H1 (cell line): ENCODE data around the gene ZNF74. TPM values are rescaled to one million over a fixed set of nuclear protein-coding genes. Genes with fewer than 3 reads are reported as not detected.
A peak's percentile ranks its signal among the peaks of the same experiment; 100 is the strongest.

Experiments used
- CTCF ChIA-PET: fragments of 300-600 bp; sonication (Branson Sonifier 250); formaldehyde crosslinking; loops from one replicate; lab custom pipeline; 2021; ENCODE audit not compliant: partially characterized antibody; lab: Charles Lee
- POLR2A ChIA-PET: fragments of 300-600 bp; sonication (Branson Sonifier 250); formaldehyde crosslinking; loops from one replicate; lab custom pipeline; 2021; ENCODE audit warnings: inconsistent platforms; ENCODE audit not compliant: partially characterized antibody; lab: Charles Lee
- DNase-seq, 2 experiments: peaks; one replicate each; pipeline versions ENCODE4 v3.0.0 to v3.0.0-alpha.2; 2010 to 2022; ENCODE audit warnings: low spot score in 2 of 2, low read depth in 1 of 2, mixed read lengths in 1 of 2
- FAIRE-seq: peaks from 2 replicates; lab custom pipeline; 2011; peaks lifted over from hg19 to GRCh38; lab: Jason Lieb, UNC
- H2AFZ ChIP-seq: 2 replicates; pipeline ENCODE4 v1.8.1; 2012; ENCODE audit warnings: low read length, inconsistent platforms
- H2AK5ac ChIP-seq: 2 replicates; pipeline ENCODE4 v1.6.1; 2013; ENCODE audit warnings: low read depth, low read length
- H2BK120ac ChIP-seq: replicated peaks from 2 replicates; pipeline ENCODE3; 2013; ENCODE audit warnings: low read depth, low read length, inconsistent platforms
- H2BK12ac ChIP-seq: 2 replicates; pipeline ENCODE4 v1.6.1; 2013; ENCODE audit warnings: low read depth, low read length
- H2BK15ac ChIP-seq: 2 replicates; pipeline ENCODE4 v1.6.1; 2013; ENCODE audit warnings: low read length
- H2BK20ac ChIP-seq: 2 replicates; pipeline ENCODE4 v1.6.1; 2013; ENCODE audit warnings: low read length
- H2BK5ac ChIP-seq: 2 replicates; pipeline ENCODE4 v1.6.1; 2013; ENCODE audit warnings: low read depth, low read length
- H3K14ac ChIP-seq: 2 replicates; pipeline ENCODE4 v1.6.1; 2013; ENCODE audit warnings: inconsistent platforms; ENCODE audit not compliant: insufficient read length
- H3K18ac ChIP-seq: 2 replicates; pipeline ENCODE4 v1.6.1; 2013; ENCODE audit warnings: low read length; ENCODE audit errors: extremely low read depth
- H3K23ac ChIP-seq: 2 replicates; pipeline ENCODE4 v1.6.1; 2013; ENCODE audit warnings: inconsistent platforms; ENCODE audit not compliant: insufficient read length
- H3K23me2 ChIP-seq: 2 replicates; pipeline ENCODE4 v1.6.1; 2013; ENCODE audit warnings: low read depth, low read length
- H3K27ac ChIP-seq: 2 replicates; pipeline ENCODE4 v1.6.1; 2011; ENCODE audit warnings: low read depth, low read length, inconsistent platforms
- H3K27me3 ChIP-seq, 4 experiments: replicated peaks in 1 of 4; 1 replicate in 1 of 4; 2 replicates in 3 of 4; pipeline versions ENCODE4 v1.6.1 to v1.8.1; 2011 to 2013; ENCODE audit warnings: low read length in 3 of 4, mild to moderate bottlenecking in 3 of 4, inconsistent platforms in 2 of 4, mixed read lengths in 2 of 4, moderate library complexity in 1 of 4; ENCODE audit not compliant: control insufficient read depth in 3 of 4, insufficient read depth in 3 of 4; ENCODE audit errors: extremely low read depth in 1 of 4
- H3K36me3 ChIP-seq, 4 experiments: 2 replicates each; pipeline versions ENCODE4 v1.6.1 to v1.8.1; 2011 to 2013; ENCODE audit warnings: mild to moderate bottlenecking in 4 of 4, low read length in 3 of 4, moderate library complexity in 2 of 4, control low read depth in 1 of 4, inconsistent platforms in 1 of 4; ENCODE audit not compliant: insufficient read depth in 4 of 4, control insufficient read depth in 2 of 4
- H3K4ac ChIP-seq: replicated peaks from 2 replicates; pipeline ENCODE3; 2013; ENCODE audit warnings: low read length, low read depth, mixed read lengths, inconsistent platforms; ENCODE audit not compliant: insufficient read length
- H3K4me1 ChIP-seq, 4 experiments: replicated peaks in 1 of 4; 1 replicate in 1 of 4; 2 replicates in 3 of 4; pipeline versions ENCODE4 v1.6.1 to v1.8.1; 2011 to 2013; ENCODE audit warnings: low read length in 3 of 4, inconsistent platforms in 2 of 4, mixed read lengths in 1 of 4; ENCODE audit not compliant: insufficient read depth in 4 of 4, control insufficient read depth in 3 of 4
- H3K4me2 ChIP-seq, 2 experiments: 2 replicates each; pipeline versions ENCODE4 v1.6.1 to v1.8.1; 2011 to 2013; ENCODE audit warnings: low read depth in 2 of 2, low read length in 2 of 2, control low read depth in 1 of 2, inconsistent platforms in 1 of 2, mild to moderate bottlenecking in 1 of 2; ENCODE audit not compliant: insufficient read depth in 1 of 2
- H3K4me3 ChIP-seq, 4 experiments: fragments of 200-600, 300-600 bp in 1 of 4; sonication (generic), shearing (Covaris generic), sonication (Bioruptor Twin) in 1 of 4; 2 replicates each; pipeline versions ENCODE4 v1.5.1 to v1.8.1; 2011 to 2016; ENCODE audit warnings: low read length in 4 of 4, low read depth in 3 of 4, control low read depth in 2 of 4, inconsistent platforms in 2 of 4, mild to moderate bottlenecking in 2 of 4, mixed read lengths in 1 of 4, moderate library complexity in 1 of 4; ENCODE audit not compliant: insufficient read depth in 2 of 4; ENCODE audit errors: extremely low read depth in 1 of 4
- H3K56ac ChIP-seq: replicated peaks from 2 replicates; pipeline ENCODE3; 2013; ENCODE audit warnings: low read depth, mild to moderate bottlenecking, mixed read lengths, low read length, inconsistent platforms; ENCODE audit not compliant: insufficient read length
- H3K79me1 ChIP-seq: 2 replicates; pipeline ENCODE4 v1.6.1; 2013; ENCODE audit warnings: low read depth, low read length, control low read depth
- H3K79me2 ChIP-seq, 2 experiments: 2 replicates each; pipeline versions ENCODE4 v1.6.1 to v1.8.1; 2012 to 2013; ENCODE audit warnings: low read length in 2 of 2, mild to moderate bottlenecking in 2 of 2, inconsistent platforms in 1 of 2; ENCODE audit not compliant: insufficient read depth in 2 of 2, control insufficient read depth in 1 of 2
- H3K9ac ChIP-seq, 4 experiments: replicated peaks in 1 of 4; 1 replicate in 1 of 4; 2 replicates in 3 of 4; pipeline versions ENCODE4 v1.6.1 to v1.8.1; 2011 to 2013; ENCODE audit warnings: low read depth in 3 of 4, low read length in 3 of 4, control low read depth in 2 of 4, mild to moderate bottlenecking in 2 of 4, moderate library complexity in 2 of 4, inconsistent platforms in 1 of 4; ENCODE audit errors: extremely low read depth in 1 of 4
- H3K9me3 ChIP-seq, 2 experiments: 2 replicates each; pipeline versions ENCODE4 v1.6.1 to v1.8.1; 2012 to 2013; ENCODE audit warnings: mild to moderate bottlenecking in 2 of 2, moderate library complexity in 2 of 2, control low read depth in 1 of 2, inconsistent platforms in 1 of 2, low read depth in 1 of 2, low read length in 1 of 2, mixed read lengths in 1 of 2; ENCODE audit not compliant: insufficient read depth in 2 of 2
- H4K20me1 ChIP-seq, 2 experiments: replicated peaks in 1 of 2; 2 replicates each; pipeline versions ENCODE3 to v1.8.1; 2011 to 2013; ENCODE audit warnings: inconsistent platforms in 2 of 2, low read length in 2 of 2, mild to moderate bottlenecking in 1 of 2; ENCODE audit not compliant: insufficient read depth in 2 of 2, control insufficient read depth in 1 of 2
- H4K5ac ChIP-seq: 2 replicates; pipeline ENCODE4 v1.6.1; 2013; ENCODE audit warnings: low read length, low read depth, mixed read lengths, inconsistent platforms; ENCODE audit not compliant: insufficient read length
- H4K8ac ChIP-seq: 2 replicates; pipeline ENCODE4 v1.8.0; 2013; ENCODE audit warnings: mild to moderate bottlenecking, moderate library complexity, low read length, inconsistent platforms; ENCODE audit not compliant: insufficient read depth; ENCODE audit errors: extremely low read depth
- H4K91ac ChIP-seq: replicated peaks from 2 replicates; pipeline ENCODE3; 2013; ENCODE audit warnings: low read length, mixed read lengths, inconsistent platforms; ENCODE audit not compliant: insufficient read length
- ATF3 ChIP-seq: IDR thresholded peaks from 2 replicates; pipeline ENCODE4 v1.6.1; 2011; ENCODE audit warnings: low read depth, mild to moderate bottlenecking, low read length; ENCODE audit not compliant: insufficient read depth
- CHD1 ChIP-seq: IDR thresholded peaks from 2 replicates; pipeline ENCODE4 v1.6.1; 2012; ENCODE audit warnings: low read depth, low read length, improper control_type of control experiment
- CREB1 ChIP-seq: IDR thresholded peaks from 2 replicates; pipeline ENCODE4 v1.6.1; 2012; ENCODE audit warnings: inconsistent platforms
- GTF2F1 ChIP-seq: IDR thresholded peaks from 2 replicates; pipeline ENCODE4 v1.6.1; 2012; ENCODE audit warnings: low read depth, low read length, improper control_type of control experiment, borderline replicate concordance
- KDM1A ChIP-seq: fragments of 200-600, 300-600 bp; sonication (generic); IDR thresholded peaks from 2 replicates; pipeline ENCODE4 v1.7.1; 2016; ENCODE audit warnings: mild to moderate bottlenecking, low read length, borderline replicate concordance
- KDM5A ChIP-seq: fragments of 200-600 bp; IDR thresholded peaks from 2 replicates; pipeline ENCODE4 v1.7.1; 2012; ENCODE audit warnings: mild to moderate bottlenecking, low read length, inconsistent platforms, mixed read lengths
- PHF8 ChIP-seq: fragments of 200-600 bp; sonication (generic); conservative IDR thresholded peaks from 2 replicates; pipeline ENCODE4 v1.7.1; 2012; ENCODE audit warnings: low read depth, mild to moderate bottlenecking, inconsistent platforms, low read length, moderate library complexity
- RXRA ChIP-seq: IDR thresholded peaks from 2 replicates; pipeline ENCODE4 v1.6.1; 2011; ENCODE audit warnings: low read depth, mild to moderate bottlenecking, low read length, moderate library complexity; ENCODE audit not compliant: insufficient read depth
- SIRT6 ChIP-seq: IDR thresholded peaks from one replicate; pipeline ENCODE4 v1.7.1; 2012; ENCODE audit warnings: low read length, inconsistent platforms
- TBP ChIP-seq: IDR thresholded peaks from 2 replicates; pipeline ENCODE4 v1.6.1; 2011; ENCODE audit warnings: low read depth, low read length, improper control_type of control experiment
- TCF12 ChIP-seq: IDR thresholded peaks from 2 replicates; pipeline ENCODE4 v1.6.1; 2011; ENCODE audit warnings: low read depth, mild to moderate bottlenecking, low read length
- whole genome bisulfite sequencing, 2 experiments: shearing (Covaris generic) in 1 of 2; methylation state at CpG; one replicate each; pipeline versions ENCODE4 v1.1.6 to v1.1.7; 2013 to 2015; ENCODE audit warnings: low lambda C conversion rate in 2 of 2, mixed read lengths in 2 of 2, inconsistent platforms in 1 of 2, low coverage in 1 of 2, missing lambda C conversion rate in 1 of 2; ENCODE audit not compliant: insufficient replicate concordance in 2 of 2, insufficient coverage in 1 of 2, insufficient read length in 1 of 2; ENCODE audit errors: extremely low coverage in 1 of 2, missing lambda C conversion rate in 1 of 2; 5-methylcytosine and 5-hydroxymethylcytosine counted together
- polyA plus RNA-seq, 7 experiments: library from polyadenylated mRNA; depleted of rRNA in 3 of 7; stranded (reverse) in 5 of 7; unstranded in 2 of 7; fragments of >200 nt in 5 of 7; fragments of 200-250 nt in 2 of 7; gene quantifications; 1 replicate in 5 of 7; 2 replicates in 1 of 7; 4 replicates in 1 of 7; pipeline versions ENCODE4 v1.2.1 to v1.2.3, GENCODE V29; 2011 to 2013; ENCODE audit warnings: missing spikeins in 2 of 7, mixed read lengths in 2 of 7
- total RNA-seq: library from RNA; stranded (reverse); fragmentation: NEBNext Ultra II Directional; extraction: Animal tissue kit (Norgen Biotek cat#: 25700); gene quantifications from 2 replicates; pipeline ENCODE4 v1.2.1, GENCODE V29; 2021

The ZNF74 gene
- total and polyA plus RNA-seq, 2 of the 8 experiments (the other 6 are each of a cell fraction or from before 2014, with no cell fraction given) = 29.7 to 45.7 TPM

GRCh38 chr22:20380486-20380885 is 13.5 kb upstream of the ZNF74 start:
- H3K14ac ChIP-seq = no peak overlapping the region
- no peak overlapping the region for H3K4me2 ChIP-seq
- no peaks in the 10 kb centered on the region for H3K79me1 ChIP-seq
- POLR2A ChIA-PET = no interaction called here
- H2BK120ac ChIP-seq = no peak overlapping the region
- no peaks in the 10 kb centered on the region for H3K9me3 ChIP-seq
- H3K4me1 ChIP-seq = peaks cover 0 to 4% (median 0%) of the 10 kb centered on the region in 4 experiments; a peak in 2 of 7 replicates
- DNase-seq (no peak), FAIRE-seq (peak; percentile 65)
- H4K20me1 ChIP-seq = no peaks in the 10 kb centered on the region
- 21% methylated on average over 1 of the region's 1 CpG; no CpG with 5 or more reads in 1 of the 2 experiments for WGBS, 2 experiments
- H2BK15ac ChIP-seq = no peak overlapping the region
- no peak overlapping the region for H3K56ac ChIP-seq
- TF ChIP-seq CHD1 (no peak), SIRT6 (no peak), KDM5A (no peak), CREB1 (no peak), TBP (no peak), KDM1A (no peak), ATF3 (no peak), GTF2F1 (no peak), TCF12 (no peak), PHF8 (no peak), RXRA (no peak)
- H2AFZ ChIP-seq = peak overlapping the region; percentile 87
- no peak overlapping the region for H4K8ac ChIP-seq
- H2BK12ac ChIP-seq = no peak overlapping the region
- no peak overlapping the region for H4K91ac ChIP-seq
- no peak overlapping the region for H3K27ac ChIP-seq
- H2BK5ac ChIP-seq = no peak overlapping the region
- no peak overlapping the region for H2AK5ac ChIP-seq
- no peak overlapping the region for H3K4me3 ChIP-seq
- H3K18ac ChIP-seq = no peak overlapping the region
- no peaks in the 10 kb centered on the region for H3K23me2 ChIP-seq
- CTCF ChIA-PET = interaction anchor here (1.0 to 1.8 kb wide), 2 partner anchors 13 to 19 kb away, joined by 3 to 6 read pairs; partner anchors contain the start of gene ZNF74
- no peak overlapping the region for H3K23ac ChIP-seq
- H3K4ac ChIP-seq = no peak overlapping the region
- H3K36me3 ChIP-seq = no peaks in the 10 kb centered on the region
- no peak overlapping the region for H2BK20ac ChIP-seq
- H3K27me3 ChIP-seq = no peaks in the 10 kb centered on the region
- no peak overlapping the region for H4K5ac ChIP-seq
- H3K9ac ChIP-seq = no peak overlapping the region
- H3K79me2 ChIP-seq = no peaks in the 10 kb centered on the region
